Endothelial cell of umbilical vein (primary cell): Measurements from ENCODE around the gene SLC12A8. TPM values are rescaled to one million over a fixed set of nuclear protein-coding genes. Genes with fewer than 3 reads are reported as not detected.

ENCODE experiments used
- BruUV-seq: library from RNA; stranded (reverse); fragments of 400-500 nt; replicated peaks from 2 replicates; lab custom pipeline; 2021; lab: Mats Ljungman, UMichigan
- CTCF ChIA-PET: fragments of 300-600, 350-600 bp; sonication (Branson Sonifier 250); formaldehyde crosslinking; loops from one replicate; lab custom pipeline; 2021; ENCODE audit warnings: antibody characterized with exemption, inconsistent platforms; lab: Charles Lee
- POLR2A ChIA-PET: fragments of 300-600, 350-600 bp; sonication (Branson Sonifier 250); formaldehyde crosslinking; loops from one replicate; lab custom pipeline; 2021; ENCODE audit warnings: antibody characterized with exemption, inconsistent platforms; lab: Charles Lee
- DNase-seq: peaks from one replicate; pipeline ENCODE4 v3.0.0-alpha.2; 2011; ENCODE audit warnings: low read depth, low spot score
- FAIRE-seq: peaks from 2 replicates; lab custom pipeline; 2011; peaks lifted over from hg19 to GRCh38; lab: Jason Lieb, UNC
- H2AFZ ChIP-seq: 2 replicates; pipeline ENCODE4 v1.6.0; 2012; ENCODE audit warnings: low read depth, low read length, control low read depth, inconsistent platforms
- H3K27ac ChIP-seq: 2 replicates; pipeline ENCODE4 v1.5.1; 2011; ENCODE audit warnings: low read depth, mild to moderate bottlenecking, control low read depth, low read length, moderate library complexity; ENCODE audit not compliant: insufficient read depth
- H3K27me3 ChIP-seq, 2 experiments: 2 replicates each; pipeline versions ENCODE4 v1.6.0 to v1.6.1; 2011; ENCODE audit warnings: low read length in 2 of 2, mixed read lengths in 1 of 2; ENCODE audit not compliant: control insufficient read depth in 2 of 2, insufficient read depth in 2 of 2
- H3K36me3 ChIP-seq, 2 experiments: 2 replicates in 1 of 2; 3 replicates in 1 of 2; pipeline ENCODE4 v1.5.1; 2011; ENCODE audit warnings: low read length in 2 of 2, mild to moderate bottlenecking in 1 of 2, moderate library complexity in 1 of 2; ENCODE audit not compliant: control insufficient read depth in 2 of 2, insufficient read depth in 2 of 2; ENCODE audit errors: extremely low read depth in 1 of 2
- H3K4me1 ChIP-seq: 3 replicates; pipeline ENCODE4 v1.5.1; 2011; ENCODE audit warnings: mild to moderate bottlenecking, low read length; ENCODE audit not compliant: control insufficient read depth, insufficient read depth; ENCODE audit errors: extremely low read depth
- H3K4me2 ChIP-seq: 2 replicates; pipeline ENCODE4 v1.6.1; 2011; ENCODE audit warnings: low read length, control low read depth, mixed read lengths; ENCODE audit not compliant: insufficient read depth
- H3K4me3 ChIP-seq, 3 experiments: fragments of 200-600 bp in 1 of 3; sonication (generic), shearing (Covaris generic) in 1 of 3; replicated peaks in 1 of 3; 2 replicates each; pipeline ENCODE4 v1.5.1; 2011 to 2016; ENCODE audit warnings: control low read depth in 3 of 3, low read length in 3 of 3, mild to moderate bottlenecking in 2 of 3, inconsistent platforms in 1 of 3, low read depth in 1 of 3, moderate library complexity in 1 of 3; ENCODE audit not compliant: insufficient read depth in 1 of 3
- H3K79me2 ChIP-seq: 2 replicates; pipeline ENCODE4 v1.6.0; 2012; ENCODE audit warnings: low read length, inconsistent platforms; ENCODE audit not compliant: control insufficient read depth, insufficient read depth
- H3K9ac ChIP-seq: replicated peaks from 2 replicates; pipeline ENCODE3; 2011; ENCODE audit warnings: low read length, control low read depth; ENCODE audit not compliant: insufficient read depth; ENCODE audit errors: extremely low read depth
- H3K9me1 ChIP-seq: replicated peaks from 3 replicates; pipeline ENCODE4 v1.6.0; 2011; ENCODE audit warnings: mild to moderate bottlenecking, low read length; ENCODE audit not compliant: control insufficient read depth, insufficient read depth; ENCODE audit errors: extremely low read depth
- H3K9me3 ChIP-seq: replicated peaks from 2 replicates; pipeline ENCODE4 v1.5.1; 2012; ENCODE audit warnings: low read length, inconsistent platforms; ENCODE audit not compliant: control insufficient read depth, insufficient read depth
- H4K20me1 ChIP-seq: replicated peaks from 2 replicates; pipeline ENCODE3; 2011; ENCODE audit warnings: mild to moderate bottlenecking, low read length; ENCODE audit not compliant: control insufficient read depth, insufficient read depth; ENCODE audit errors: extremely low read depth
- CTCF ChIP-seq, 2 donors: IDR thresholded peaks; 1 replicate in 1 of 2; 2 replicates in 1 of 2; pipeline ENCODE4 v1.5.1; 2011; ENCODE audit warnings: low read length in 2 of 2, mild to moderate bottlenecking in 2 of 2, moderate library complexity in 2 of 2, control low read depth in 1 of 2, inconsistent platforms in 1 of 2, low read depth in 1 of 2; ENCODE audit not compliant: insufficient read depth in 1 of 2; ENCODE audit errors: extremely low read depth in 1 of 2
- EZH2 ChIP-seq: IDR thresholded peaks from 2 replicates; pipeline ENCODE4 v1.6.1; 2012; ENCODE audit warnings: borderline replicate concordance, low read depth, mild to moderate bottlenecking, moderate library complexity, low read length, inconsistent platforms; ENCODE audit not compliant: severe bottlenecking
- FOS ChIP-seq: IDR thresholded peaks from 2 replicates; pipeline ENCODE4 v1.6.1; 2011; ENCODE audit warnings: mild to moderate bottlenecking, low read length, moderate library complexity, borderline replicate concordance; ENCODE audit not compliant: insufficient read depth
- GATA2 ChIP-seq: IDR thresholded peaks from 2 replicates; pipeline ENCODE4 v1.7.0; 2011; ENCODE audit warnings: low read depth, mild to moderate bottlenecking, moderate library complexity, mixed read lengths, low read length; ENCODE audit not compliant: insufficient read length, insufficient read depth
- MYC ChIP-seq: IDR thresholded peaks from one replicate; pipeline ENCODE4 v1.6.1; 2011; ENCODE audit warnings: mild to moderate bottlenecking, low read depth, low read length
- POLR2A ChIP-seq: IDR thresholded peaks from 2 replicates; pipeline ENCODE4 v1.6.1; 2012; ENCODE audit warnings: low read depth, mild to moderate bottlenecking, control low read depth, low read length
- POLR2AphosphoS5 ChIP-seq: IDR thresholded peaks from 2 replicates; pipeline ENCODE4 v1.6.1; 2012; ENCODE audit warnings: low read depth, mild to moderate bottlenecking, control low read depth, low read length, moderate library complexity; ENCODE audit not compliant: insufficient read depth
- dilution Hi-C: fragments of 300-500 bp; cut with MboI; formaldehyde crosslinking; loops from one replicate; pipeline ENCODE4 v1.15.0; 2019; ENCODE audit warnings: low sequenced_read_pairs; ENCODE audit not compliant: extremely low pct_ligation_motif_present
- intact Hi-C: fragments of 100-400 bp; cut with micrococcal nuclease; formaldehyde crosslinking; loops from one replicate; pipeline ENCODE4 v1.10.0; 2022
- polyA plus RNA-seq, 4 experiments: library from polyadenylated mRNA; depleted of rRNA in 3 of 4; stranded (reverse) in 3 of 4; unstranded in 1 of 4; fragments of >200 nt; gene quantifications; 2 replicates each; pipeline versions ENCODE4 v1.2.1 to v1.2.3, GENCODE V29; 2011 to 2012; ENCODE audit warnings: missing spikeins in 1 of 4
- total RNA-seq: library from RNA; stranded (reverse); gene quantifications from 2 replicates; pipeline ENCODE4 v1.2.3, GENCODE V29; 2021

The SLC12A8 gene
- total and polyA plus RNA-seq, 2 donors (not counting 3 experiments of a cell fraction or from before 2014, with no cell fraction given), result 0.86 to 0.90 TPM

- Histone ChIP-seq H3K9ac (peak overlapping the region; percentile 47), H3K27ac (peak overlapping the region; percentile 84), H3K36me3 (no peaks in the 10 kb centered on the region), H3K9me3 (no peaks in the 10 kb centered on the region), H2AFZ (no peak overlapping the region), H4K20me1 (no peaks in the 10 kb centered on the region), H3K4me2 (peak overlapping the region; percentile 97), H3K4me1 (peaks cover 51% of the 10 kb centered on the region), H3K9me1 (no peaks in the 10 kb centered on the region), H3K79me2 (peaks cover 52% of the 10 kb centered on the region), H3K4me3 (peak overlapping the region in 1 of 3 experiments; percentile 34), H3K27me3 (no peaks in the 10 kb centered on the region)
- no peak for TF ChIP-seq POLR2A
- TF ChIP-seq POLR2AphosphoS5, result peak; percentile 13
- dilution Hi-C loops (no loop called here), intact Hi-C loops (loop anchor here (1.0 to 10.0 kb wide), 6 partner anchors 9 to 385 kb away; no protein-coding TSS in a partner anchor)
- BruUV-seq, result no TSS peak
- DNase-seq (peak; percentile 82), FAIRE-seq (no peak)
- CTCF ChIA-PET, result interaction anchor here (0.8 to 3.9 kb wide), 10 partner anchors 9 to 111 kb away, joined by 3 to 18 read pairs (median 8); no protein-coding TSS in a partner anchor
- POLR2A ChIA-PET, result interaction anchor here (0.6 to 1.4 kb wide), 3 partner anchors 9 to 280 kb away, joined by 3 to 4 read pairs (median 4); no protein-coding TSS in a partner anchor
Observed at GRCh38 chr3:125052624-125053303, 159.8 kb downstream of the SLC12A8 start.

- H2AFZ ChIP-seq, result no peak overlapping the region
- peak overlapping the region; percentile 84 for H3K27ac ChIP-seq
- H3K4me1 ChIP-seq, result peaks cover 44% of the 10 kb centered on the region
- H3K36me3 ChIP-seq, result peaks cover 0 to 2% of the 10 kb centered on the region in 2 experiments
- no peaks in the 10 kb centered on the region for H4K20me1 ChIP-seq
- FAIRE-seq, result peak; percentile 95
- no peaks in the 10 kb centered on the region for H3K9me3 ChIP-seq
- H3K4me3 ChIP-seq, result peak overlapping the region in 2 of 3 experiments; percentile 13 to 34
- BruUV-seq, result no TSS peak
- H3K79me2 ChIP-seq, result peaks cover 59% of the 10 kb centered on the region
- ChIA-PET CTCF (interaction anchor here (0.8 to 3.9 kb wide), 11 partner anchors 8 to 387 kb away, joined by 3 to 18 read pairs (median 7); no protein-coding TSS in a partner anchor), POLR2A (interaction anchor here (0.6 to 1.4 kb wide), 3 partner anchors 8 to 281 kb away, joined by 3 to 4 read pairs (median 4); no protein-coding TSS in a partner anchor)
- peak; percentile 88 for DNase-seq
- dilution Hi-C loops (no loop called here), intact Hi-C loops (loop anchor here (1.0 to 10.0 kb wide), 6 partner anchors 9 to 385 kb away; no protein-coding TSS in a partner anchor)
- H3K9ac ChIP-seq, result peak overlapping the region; percentile 47
- no peaks in the 10 kb centered on the region for H3K27me3 ChIP-seq
- peak overlapping the region; percentile 97 for H3K4me2 ChIP-seq
- H3K9me1 ChIP-seq, result no peaks in the 10 kb centered on the region
- TF ChIP-seq POLR2AphosphoS5 (no peak), GATA2 (peak; percentile 16), FOS (peak; percentile 29), CTCF (IDR thresholded peaks at IDR 0.05; ENCODE audit: extremely low read depth in 1 of 2, insufficient read depth in 1 of 2, low read depth in 1 of 2, low read length in 2 of 2) (peak in 1 of 2 donors; percentile 4), EZH2 (no peak), MYC (no peak)
Observed at GRCh38 chr3:125051715-125052581, 160.6 kb downstream of the SLC12A8 start.
